ENCODE measurements around the gene TERB1. TPM values are rescaled to one million over a fixed set of nuclear protein-coding genes. Genes with fewer than 3 reads are reported as not detected.

The TERB1 gene
- total and polyA plus RNA-seq, 2 of the 13 experiments (the other 11 are each of a cell fraction or from before 2014, with no cell fraction given): not detected

DNA sequence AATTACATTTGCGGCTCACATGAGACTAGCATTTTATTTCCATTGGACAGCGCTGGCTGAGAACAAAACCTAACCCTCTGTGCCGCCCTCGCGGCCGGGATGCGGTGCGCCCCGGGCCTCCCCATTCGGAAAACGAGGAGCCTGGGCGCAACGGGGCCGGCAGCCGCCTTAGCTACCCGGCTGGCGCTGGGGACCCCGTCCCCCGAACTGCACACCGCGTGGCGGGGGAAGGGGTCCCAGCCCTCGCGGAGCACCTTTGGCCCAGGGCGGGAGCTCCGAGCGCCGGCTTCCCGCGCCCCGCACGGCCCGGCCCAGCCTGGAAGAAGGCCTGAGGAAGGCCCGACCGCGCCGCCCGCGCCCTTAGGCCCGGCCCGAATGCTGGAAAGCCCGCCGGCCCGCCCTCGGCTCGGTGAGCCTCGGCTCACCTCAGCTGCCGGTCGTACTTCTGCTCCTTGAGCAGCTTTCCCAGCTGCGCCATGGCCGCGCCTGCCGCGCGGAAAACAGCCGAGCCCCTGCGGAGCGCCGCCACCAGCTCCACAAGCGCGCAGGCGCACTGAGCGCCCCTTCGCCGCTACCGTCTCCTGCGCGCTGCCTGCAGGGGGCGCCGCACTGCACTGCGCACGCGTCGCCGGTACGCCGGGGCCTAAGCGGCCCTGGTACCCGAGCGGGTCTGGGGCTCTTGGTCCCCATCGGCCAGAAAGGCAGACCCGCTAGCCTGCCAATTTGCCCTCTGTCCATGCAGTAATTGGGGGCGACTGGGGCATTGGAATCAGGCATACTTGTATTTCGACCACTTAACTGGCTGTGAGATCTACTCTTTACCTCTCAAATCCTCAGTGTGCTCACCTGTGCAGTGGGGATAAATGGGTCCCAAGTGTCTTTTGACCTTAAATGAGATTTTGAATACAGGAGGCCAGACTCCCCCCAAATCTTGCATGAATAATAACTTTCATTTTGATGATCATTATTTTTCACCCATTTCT, 29.3 kb upstream of the TERB1 start, which contains the start of gene NAE1 (continued):
- TF ChIP-seq E2F2 (CRISPR knock-in tag; IDR thresholded peaks at IDR 0.05; ENCODE audit: borderline replicate concordance): peak; percentile 98; the same call in 1 of the 2 replicates
- no peak for TF ChIP-seq RBAK (CRISPR knock-in tag; IDR thresholded peaks at IDR 0.05)
- TF ChIP-seq ZNF383 (CRISPR knock-in tag; IDR thresholded peaks at IDR 0.05; ENCODE audit: borderline replicate concordance): no peak
- TF ChIP-seq ZNF143 (CRISPR knock-in tag; IDR thresholded peaks at IDR 0.05): peak; percentile 69
- TF ChIP-seq DPF2 (CRISPR knock-in tag; IDR thresholded peaks at IDR 0.05; ENCODE audit: borderline replicate concordance, low read depth): no peak
- peak; percentile 50; the same call in 1 of the 2 replicates for TF ChIP-seq NR1H2 (CRISPR knock-in tag; IDR thresholded peaks at IDR 0.05; ENCODE audit: borderline replicate concordance, low read depth)
- TF ChIP-seq, protein P1, sequence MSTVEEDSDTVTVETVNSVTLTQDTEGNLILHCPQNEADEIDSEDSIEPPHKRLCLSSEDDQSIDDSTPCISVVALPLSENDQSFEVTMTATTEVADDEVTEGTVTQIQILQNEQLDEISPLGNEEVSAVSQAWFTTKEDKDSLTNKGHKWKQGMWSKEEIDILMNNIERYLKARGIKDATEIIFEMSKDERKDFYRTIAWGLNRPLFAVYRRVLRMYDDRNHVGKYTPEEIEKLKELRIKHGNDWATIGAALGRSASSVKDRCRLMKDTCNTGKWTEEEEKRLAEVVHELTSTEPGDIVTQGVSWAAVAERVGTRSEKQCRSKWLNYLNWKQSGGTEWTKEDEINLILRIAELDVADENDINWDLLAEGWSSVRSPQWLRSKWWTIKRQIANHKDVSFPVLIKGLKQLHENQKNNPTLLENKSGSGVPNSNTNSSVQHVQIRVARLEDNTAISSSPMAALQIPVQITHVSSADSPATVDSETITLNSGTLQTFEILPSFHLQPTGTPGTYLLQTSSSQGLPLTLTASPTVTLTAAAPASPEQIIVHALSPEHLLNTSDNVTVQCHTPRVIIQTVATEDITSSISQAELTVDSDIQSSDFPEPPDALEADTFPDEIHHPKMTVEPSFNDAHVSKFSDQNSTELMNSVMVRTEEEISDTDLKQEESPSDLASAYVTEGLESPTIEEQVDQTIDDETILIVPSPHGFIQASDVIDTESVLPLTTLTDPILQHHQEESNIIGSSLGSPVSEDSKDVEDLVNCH (CRISPR knock-in tag; IDR thresholded peaks at IDR 0.05): no peak
- peak; percentile 71 to 89; a peak in 2 of 4 replicates for TF ChIP-seq KLF16 (CRISPR knock-in tag; IDR thresholded peaks at IDR 0.05)
- 0 out of 2 replicates have a peak, but pooled peaks have one; percentile 69 for TF ChIP-seq ZNF570 (CRISPR knock-in tag; IDR thresholded peaks at IDR 0.05; ENCODE audit: borderline replicate concordance)
- peak; percentile 59; the same call in 1 of the 2 replicates for TF ChIP-seq FOXJ3 (CRISPR knock-in tag; IDR thresholded peaks at IDR 0.05; ENCODE audit: borderline replicate concordance)
- peak; percentile 97 for TF ChIP-seq ZMAT3 (CRISPR knock-in tag; conservative IDR thresholded peaks at IDR 0.05)
- TF ChIP-seq KMT2A (CRISPR knock-in tag; IDR thresholded peaks at IDR 0.05): peak; percentile 90; the same call in 1 of the 2 replicates
- no peak for TF ChIP-seq PCBP1 (IDR thresholded peaks at IDR 0.05; ENCODE audit: borderline replicate concordance, low read depth, low read length)
- peak; percentile 99 for TF ChIP-seq KDM5B (CRISPR knock-in tag; IDR thresholded peaks at IDR 0.05; ENCODE audit: borderline replicate concordance)
- peak; percentile 93 for TF ChIP-seq ZNF790 (CRISPR knock-in tag; IDR thresholded peaks at IDR 0.05; ENCODE audit: borderline replicate concordance)
- peak; percentile 66; the same call in 1 of the 2 replicates for TF ChIP-seq TEAD2 (CRISPR knock-in tag; IDR thresholded peaks at IDR 0.05)
- no peak for TF ChIP-seq PHB2 (IDR thresholded peaks at IDR 0.05; ENCODE audit: partially characterized antibody)
- TF ChIP-seq NFE2L1 (CRISPR knock-in tag; IDR thresholded peaks at IDR 0.05; ENCODE audit: borderline replicate concordance): no peak
- 0 out of 2 replicates have a peak, but pooled peaks have one; percentile 26 for TF ChIP-seq NR2C2 (CRISPR knock-in tag; IDR thresholded peaks at IDR 0.05; ENCODE audit: borderline replicate concordance)
- TF ChIP-seq, protein P2, sequence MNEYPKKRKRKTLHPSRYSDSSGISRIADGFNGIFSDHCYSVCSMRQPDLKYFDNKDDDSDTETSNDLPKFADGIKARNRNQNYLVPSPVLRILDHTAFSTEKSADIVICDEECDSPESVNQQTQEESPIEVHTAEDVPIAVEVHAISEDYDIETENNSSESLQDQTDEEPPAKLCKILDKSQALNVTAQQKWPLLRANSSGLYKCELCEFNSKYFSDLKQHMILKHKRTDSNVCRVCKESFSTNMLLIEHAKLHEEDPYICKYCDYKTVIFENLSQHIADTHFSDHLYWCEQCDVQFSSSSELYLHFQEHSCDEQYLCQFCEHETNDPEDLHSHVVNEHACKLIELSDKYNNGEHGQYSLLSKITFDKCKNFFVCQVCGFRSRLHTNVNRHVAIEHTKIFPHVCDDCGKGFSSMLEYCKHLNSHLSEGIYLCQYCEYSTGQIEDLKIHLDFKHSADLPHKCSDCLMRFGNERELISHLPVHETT (CRISPR knock-in tag; conservative IDR thresholded peaks at IDR 0.05): peak; percentile 49; the same call in 1 of the 2 replicates
- TF ChIP-seq CCAR2 (optimal IDR thresholded peaks at IDR 0.05; ENCODE audit: low read depth, low read length): no peak
